Glutamatergic neuron (in vitro differentiated cells): ENCODE measurements around the gene DPP7. TPM values are rescaled to one million over a fixed set of nuclear protein-coding genes. Genes with fewer than 3 reads are reported as not detected.
A peak's percentile ranks its signal among the peaks of the same experiment; 100 is the strongest.

Experiments
- DNase-seq: peaks from one replicate; pipeline ENCODE4 v3.0.0; 2022
- H3K27ac Mint-ChIP-seq: one replicate; pipeline ENCODE4 v1.8.0; 2020; ENCODE audit warnings: mild to moderate bottlenecking, mixed read lengths, inconsistent platforms; ENCODE audit not compliant: unreplicated experiment
- H3K27me3 Mint-ChIP-seq: one replicate; pipeline ENCODE4 v1.8.0; 2020; ENCODE audit warnings: mild to moderate bottlenecking, moderate library complexity, mixed read lengths, inconsistent platforms; ENCODE audit not compliant: unreplicated experiment
- H3K36me3 Mint-ChIP-seq: one replicate; pipeline ENCODE4 v1.8.0; 2020; ENCODE audit warnings: mild to moderate bottlenecking, mixed read lengths, inconsistent platforms; ENCODE audit not compliant: unreplicated experiment
- H3K4me1 Mint-ChIP-seq: one replicate; pipeline ENCODE4 v1.8.0; 2020; ENCODE audit warnings: mild to moderate bottlenecking, low read depth, mixed read lengths, inconsistent platforms; ENCODE audit not compliant: unreplicated experiment
- H3K4me3 Mint-ChIP-seq: one replicate; pipeline ENCODE4 v1.8.0; 2020; ENCODE audit warnings: mild to moderate bottlenecking, mixed read lengths, inconsistent platforms; ENCODE audit not compliant: unreplicated experiment
- H3K9me3 Mint-ChIP-seq: one replicate; pipeline ENCODE4 v1.8.0; 2020; ENCODE audit warnings: mild to moderate bottlenecking, moderate library complexity, mixed read lengths, inconsistent platforms; ENCODE audit not compliant: unreplicated experiment
- total RNA-seq: library from RNA; stranded (reverse); fragmentation: NEBNext Ultra II Directional; extraction: Animal tissue kit (Norgen Biotek cat#: 25700); gene quantifications from one replicate; pipeline ENCODE4 v1.2.1, GENCODE V29; 2021; ENCODE audit not compliant: unreplicated experiment
- TF ChIP-seq, protein P1 (sequence below): fragments of 200-600 bp; sonication (generic); IDR thresholded peaks from one replicate; pipeline ENCODE4 v1.5.0; 2021; ENCODE audit not compliant: partially characterized antibody, unreplicated experiment

Gene DPP7
- total RNA-seq, 1 donor from 2014 or later = 30.8 TPM

DNA sequence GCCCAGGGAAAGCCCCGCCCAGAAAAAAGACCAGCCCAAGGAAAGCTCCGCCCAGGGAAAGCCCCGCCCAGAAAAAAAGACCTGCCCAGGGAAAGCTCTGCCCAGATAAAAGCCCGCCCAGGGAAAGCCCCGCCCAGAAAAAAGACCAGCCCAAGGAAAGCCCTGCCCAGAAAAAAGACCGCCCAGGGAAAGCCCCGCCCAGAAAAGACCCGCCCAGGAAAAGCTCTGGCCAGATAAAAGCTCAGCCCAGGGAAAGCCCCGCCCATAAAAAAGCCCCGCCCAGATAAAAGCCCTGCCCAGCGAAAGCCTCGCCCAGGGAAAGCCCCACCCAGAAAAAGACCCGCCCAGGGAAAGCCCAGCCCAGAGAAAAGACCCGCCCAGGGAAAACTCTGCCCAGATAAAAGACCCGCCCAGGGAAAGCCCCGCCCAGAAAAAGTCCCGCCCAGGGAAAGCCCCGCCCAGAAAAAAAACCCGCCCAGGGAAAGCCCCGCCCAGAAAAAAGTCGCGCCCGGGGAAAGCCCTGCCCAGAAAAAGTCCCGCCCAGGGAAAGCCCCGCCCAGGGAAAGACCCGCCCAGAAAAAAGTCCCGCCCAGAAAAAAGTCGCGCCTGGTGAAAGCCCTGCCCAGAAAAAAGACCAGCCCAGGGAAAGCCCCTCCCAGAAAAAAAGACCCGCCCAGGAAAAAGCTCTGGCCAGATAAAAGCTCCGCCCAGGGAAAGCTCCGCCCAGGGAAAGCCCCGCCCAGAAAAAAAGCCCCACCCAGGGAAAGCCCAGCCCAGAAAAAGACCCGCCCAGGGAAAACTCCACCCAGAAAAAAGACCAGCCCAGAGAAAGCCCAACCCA is 36.3 kb upstream of the DPP7 start:
- DNase-seq = no peak
- H3K36me3 Mint-ChIP-seq = no peaks in the 10 kb centered on the region
- peaks cover 7% of the 10 kb centered on the region for H3K27me3 Mint-ChIP-seq
- TF ChIP-seq, protein P1, sequence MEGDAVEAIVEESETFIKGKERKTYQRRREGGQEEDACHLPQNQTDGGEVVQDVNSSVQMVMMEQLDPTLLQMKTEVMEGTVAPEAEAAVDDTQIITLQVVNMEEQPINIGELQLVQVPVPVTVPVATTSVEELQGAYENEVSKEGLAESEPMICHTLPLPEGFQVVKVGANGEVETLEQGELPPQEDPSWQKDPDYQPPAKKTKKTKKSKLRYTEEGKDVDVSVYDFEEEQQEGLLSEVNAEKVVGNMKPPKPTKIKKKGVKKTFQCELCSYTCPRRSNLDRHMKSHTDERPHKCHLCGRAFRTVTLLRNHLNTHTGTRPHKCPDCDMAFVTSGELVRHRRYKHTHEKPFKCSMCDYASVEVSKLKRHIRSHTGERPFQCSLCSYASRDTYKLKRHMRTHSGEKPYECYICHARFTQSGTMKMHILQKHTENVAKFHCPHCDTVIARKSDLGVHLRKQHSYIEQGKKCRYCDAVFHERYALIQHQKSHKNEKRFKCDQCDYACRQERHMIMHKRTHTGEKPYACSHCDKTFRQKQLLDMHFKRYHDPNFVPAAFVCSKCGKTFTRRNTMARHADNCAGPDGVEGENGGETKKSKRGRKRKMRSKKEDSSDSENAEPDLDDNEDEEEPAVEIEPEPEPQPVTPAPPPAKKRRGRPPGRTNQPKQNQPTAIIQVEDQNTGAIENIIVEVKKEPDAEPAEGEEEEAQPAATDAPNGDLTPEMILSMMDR = no peak
- H3K27ac Mint-ChIP-seq = no peak overlapping the region
- H3K9me3 Mint-ChIP-seq = peaks cover 2% of the 10 kb centered on the region
- H3K4me1 Mint-ChIP-seq = no peaks in the 10 kb centered on the region
- no peak overlapping the region for H3K4me3 Mint-ChIP-seq

DNA sequence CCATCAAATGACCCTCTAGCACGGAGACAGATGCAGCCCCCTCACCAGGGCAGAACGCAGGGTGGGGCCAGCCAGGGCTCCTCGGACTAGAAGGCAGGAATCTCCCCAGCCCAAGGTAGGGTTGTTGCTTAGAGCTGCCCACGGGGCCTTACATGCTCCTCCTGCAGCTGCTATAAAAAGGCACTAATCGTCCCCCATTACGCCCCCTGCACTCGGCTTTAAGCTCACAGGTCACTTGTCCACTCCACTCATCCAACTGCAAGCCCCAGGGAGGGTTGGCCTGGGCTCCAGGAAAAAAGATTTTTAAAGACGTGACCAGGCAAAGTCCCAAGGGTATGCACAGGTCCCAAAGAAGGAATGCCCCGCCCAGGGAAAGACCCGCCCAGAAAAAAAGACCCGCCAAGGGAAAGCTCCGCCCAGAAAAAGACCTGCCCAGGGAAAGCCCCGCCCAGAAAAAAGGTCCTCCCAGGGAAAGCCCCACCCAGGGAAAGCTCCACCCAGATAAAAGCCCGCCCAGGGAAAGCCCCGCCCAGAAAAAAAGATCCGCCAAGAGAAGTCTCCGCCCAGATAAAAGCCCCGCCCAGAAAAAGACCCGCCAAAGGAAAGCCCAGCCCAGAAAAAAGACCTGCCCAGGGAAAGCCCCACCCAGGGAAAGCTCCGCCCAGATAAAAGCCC is 35.5 kb upstream of the DPP7 start:
- TF ChIP-seq, protein P1 = no peak
- Mint-ChIP-seq H3K36me3 (no peaks in the 10 kb centered on the region), H3K4me3 (no peak overlapping the region), H3K9me3 (peaks cover 2% of the 10 kb centered on the region), H3K4me1 (no peaks in the 10 kb centered on the region), H3K27me3 (peaks cover 6% of the 10 kb centered on the region), H3K27ac (no peak overlapping the region)
- no peak for DNase-seq

DNA sequence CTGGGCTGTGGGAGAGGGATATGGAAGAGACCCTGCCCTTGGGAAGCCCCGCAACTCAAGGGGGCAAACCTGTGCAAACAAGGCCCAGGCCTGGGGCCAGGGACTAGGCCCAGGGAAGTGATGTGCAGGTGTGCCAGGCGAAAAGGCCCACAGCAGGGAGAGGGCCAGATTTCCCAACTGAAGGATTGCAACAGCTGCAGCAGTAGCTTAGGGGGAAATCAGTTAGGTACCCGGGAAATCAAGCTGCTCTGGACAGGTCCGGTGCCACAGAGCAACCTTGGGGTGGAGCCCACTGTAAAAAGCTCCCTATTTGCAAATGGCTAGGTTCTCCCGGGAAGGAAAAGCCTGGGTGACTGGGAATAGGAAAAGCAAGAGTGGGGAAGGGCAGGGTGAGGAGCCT is 34.8 kb upstream of the DPP7 start:
- H3K4me1 Mint-ChIP-seq = no peaks in the 10 kb centered on the region
- no peaks in the 10 kb centered on the region for H3K36me3 Mint-ChIP-seq
- no peak overlapping the region for H3K4me3 Mint-ChIP-seq
- TF ChIP-seq, protein P1 = no peak
- DNase-seq = peak; percentile 3
- no peak overlapping the region for H3K27ac Mint-ChIP-seq
- peaks cover 6% of the 10 kb centered on the region for H3K27me3 Mint-ChIP-seq
- H3K9me3 Mint-ChIP-seq = peaks cover 2% of the 10 kb centered on the region

DNA sequence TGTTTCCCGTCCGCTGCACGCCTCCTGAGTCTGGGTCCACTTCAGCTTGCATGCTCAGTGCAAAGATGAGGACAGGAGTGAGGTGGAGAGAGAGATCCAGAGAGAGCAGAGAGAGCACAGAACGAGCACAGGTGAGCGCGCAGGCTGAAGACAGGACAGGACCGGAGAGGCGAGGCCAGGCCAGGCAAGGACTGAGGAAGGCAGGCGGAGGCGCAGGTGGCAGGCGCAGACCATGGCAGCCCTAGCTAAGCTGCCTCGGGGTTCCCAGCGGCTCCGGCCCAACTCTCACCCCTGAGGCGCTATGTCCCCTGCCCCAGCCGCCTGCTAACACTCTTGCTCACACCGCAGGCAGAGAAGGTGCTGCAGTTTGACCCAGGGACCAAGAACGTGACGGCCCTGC is 34.1 kb upstream of the DPP7 start:
- H3K27me3 Mint-ChIP-seq = peaks cover 7% of the 10 kb centered on the region
- H3K27ac Mint-ChIP-seq = no peak overlapping the region
- H3K9me3 Mint-ChIP-seq = peaks cover 2% of the 10 kb centered on the region
- TF ChIP-seq, protein P1 = no peak
- DNase-seq = no peak
- no peak overlapping the region for H3K4me3 Mint-ChIP-seq
- H3K4me1 Mint-ChIP-seq = no peaks in the 10 kb centered on the region
- no peaks in the 10 kb centered on the region for H3K36me3 Mint-ChIP-seq

DNA sequence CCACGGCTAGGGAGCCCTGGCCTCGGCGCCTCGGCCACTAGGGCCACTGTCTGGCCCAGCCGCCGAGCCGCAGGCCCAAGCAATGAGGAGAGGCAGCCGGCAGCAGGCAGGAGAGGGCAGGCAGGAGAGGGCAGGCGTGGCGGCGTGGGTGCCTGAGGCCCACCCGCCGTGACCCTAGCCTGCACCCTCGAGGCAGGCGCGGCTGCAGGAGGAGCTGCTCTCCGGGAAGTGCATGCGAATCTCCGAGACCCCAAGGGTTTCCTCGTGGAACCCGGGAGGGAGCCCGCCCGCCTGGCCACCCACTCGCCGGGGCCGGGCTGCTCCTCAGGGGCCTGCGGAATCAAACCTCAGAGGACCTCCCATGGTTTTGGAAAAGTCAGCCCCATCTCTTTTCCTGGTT is 33.7 kb upstream of the DPP7 start:
- Mint-ChIP-seq H3K4me3 (no peak overlapping the region), H3K27me3 (peaks cover 9% of the 10 kb centered on the region), H3K36me3 (no peaks in the 10 kb centered on the region), H3K4me1 (no peaks in the 10 kb centered on the region), H3K27ac (no peak overlapping the region), H3K9me3 (peaks cover 2% of the 10 kb centered on the region)
- TF ChIP-seq, protein P1 = no peak
- peak; percentile 13 for DNase-seq
